ENCODE data around the gene ZNF837. TPM values are rescaled to one million over a fixed set of nuclear protein-coding genes. Genes with fewer than 3 reads are reported as not detected.

Gene ZNF837
- total RNA-seq, 1 donor from 2014 or later, result not detected

GRCh38 chr19:58401840-58402421, 21.1 kb upstream of the ZNF837 start:
- Histone ChIP-seq H3K27me3 (no peaks in the 10 kb centered on the region), H3K4me1 (peaks cover 7 to 10% of the 10 kb centered on the region in 2 donors), H3K36me3 (no peaks in the 10 kb centered on the region), H3K4me3 (peak overlapping the region; percentile 66 to 67), H3K27ac (no peak overlapping the region), H3K9me3 (no peaks in the 10 kb centered on the region)
- TF ChIP-seq, protein P1, sequence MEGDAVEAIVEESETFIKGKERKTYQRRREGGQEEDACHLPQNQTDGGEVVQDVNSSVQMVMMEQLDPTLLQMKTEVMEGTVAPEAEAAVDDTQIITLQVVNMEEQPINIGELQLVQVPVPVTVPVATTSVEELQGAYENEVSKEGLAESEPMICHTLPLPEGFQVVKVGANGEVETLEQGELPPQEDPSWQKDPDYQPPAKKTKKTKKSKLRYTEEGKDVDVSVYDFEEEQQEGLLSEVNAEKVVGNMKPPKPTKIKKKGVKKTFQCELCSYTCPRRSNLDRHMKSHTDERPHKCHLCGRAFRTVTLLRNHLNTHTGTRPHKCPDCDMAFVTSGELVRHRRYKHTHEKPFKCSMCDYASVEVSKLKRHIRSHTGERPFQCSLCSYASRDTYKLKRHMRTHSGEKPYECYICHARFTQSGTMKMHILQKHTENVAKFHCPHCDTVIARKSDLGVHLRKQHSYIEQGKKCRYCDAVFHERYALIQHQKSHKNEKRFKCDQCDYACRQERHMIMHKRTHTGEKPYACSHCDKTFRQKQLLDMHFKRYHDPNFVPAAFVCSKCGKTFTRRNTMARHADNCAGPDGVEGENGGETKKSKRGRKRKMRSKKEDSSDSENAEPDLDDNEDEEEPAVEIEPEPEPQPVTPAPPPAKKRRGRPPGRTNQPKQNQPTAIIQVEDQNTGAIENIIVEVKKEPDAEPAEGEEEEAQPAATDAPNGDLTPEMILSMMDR (IDR thresholded peaks at IDR 0.05), result no peak
- intact Hi-C loops (cut with DNase I), result loop anchor here (1.0 to 2.0 kb wide), 5 partner anchors 15 to 157 kb away; partner anchors contain the start of genes RPS5, ZNF132 and ZNF837
- no peak for DNase-seq (ENCODE audit: low spot score in 2 of 2)

- peak overlapping the region; percentile 66 to 67 for H3K4me3 ChIP-seq
- peaks cover 7 to 10% of the 10 kb centered on the region in 2 donors for H3K4me1 ChIP-seq
- DNase-seq (ENCODE audit: low spot score in 2 of 2), result peak; percentile 99
- no peaks in the 10 kb centered on the region for H3K9me3 ChIP-seq
- TF ChIP-seq, protein P1 (IDR thresholded peaks at IDR 0.05), result peak in 1 of 3 experiments; percentile 30
- intact Hi-C loops (cut with DNase I), result loop anchor here (1.0 to 2.0 kb wide), 5 partner anchors 14 to 158 kb away; partner anchors contain the start of genes RPS5, ZNF132 and ZNF837
- no peaks in the 10 kb centered on the region for H3K27me3 ChIP-seq
- no peak overlapping the region for H3K27ac ChIP-seq
- H3K36me3 ChIP-seq, result no peaks in the 10 kb centered on the region
Observed at GRCh38 chr19:58400916-58401839, 20.3 kb upstream of the ZNF837 start.

GRCh38 chr19:58400316-58400915, 19.6 kb upstream of the ZNF837 start:
- no peak for DNase-seq (ENCODE audit: low spot score in 2 of 2)
- H3K4me3 ChIP-seq, result peak overlapping the region; percentile 66 to 67
- H3K36me3 ChIP-seq, result no peaks in the 10 kb centered on the region
- H3K9me3 ChIP-seq, result no peaks in the 10 kb centered on the region
- no peak overlapping the region for H3K27ac ChIP-seq
- no peaks in the 10 kb centered on the region for H3K27me3 ChIP-seq
- H3K4me1 ChIP-seq, result peaks cover 7 to 10% of the 10 kb centered on the region in 2 donors
- TF ChIP-seq, protein P1 (IDR thresholded peaks at IDR 0.05), result no peak
- intact Hi-C loops (cut with DNase I), result loop anchor here (2.0 kb wide), 1 partner anchor 98 kb away; no protein-coding TSS in a partner anchor

DNA sequence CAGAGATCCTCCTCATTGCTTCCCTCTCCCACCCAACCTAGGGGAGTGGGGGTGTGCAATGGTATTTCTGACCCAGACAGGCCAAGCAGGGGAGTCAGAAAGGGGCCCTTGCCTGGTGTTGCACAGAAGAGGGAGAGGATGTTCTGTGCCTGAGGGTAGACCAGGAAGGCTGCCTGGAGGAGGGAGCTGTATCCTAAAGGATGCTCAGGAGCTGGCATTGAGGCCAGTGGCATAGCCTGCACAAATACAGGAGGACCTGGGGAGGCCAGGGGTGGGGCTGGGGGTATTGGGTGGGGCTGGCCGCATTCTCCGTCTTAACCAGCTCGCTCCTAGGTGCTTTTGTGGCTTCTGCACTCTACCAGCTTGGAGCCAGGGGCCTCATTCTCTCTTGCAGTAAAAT, 19.1 kb upstream of the ZNF837 start:
- H3K27ac ChIP-seq, result no peak overlapping the region
- DNase-seq (ENCODE audit: low spot score in 2 of 2), result no peak
- peak overlapping the region in 1 of 2 donors; percentile 67 for H3K4me3 ChIP-seq
- no peaks in the 10 kb centered on the region for H3K27me3 ChIP-seq
- no peaks in the 10 kb centered on the region for H3K9me3 ChIP-seq
- H3K4me1 ChIP-seq, result peaks cover 7 to 10% of the 10 kb centered on the region in 2 donors
- peaks cover 0 to 3% of the 10 kb centered on the region in 2 donors for H3K36me3 ChIP-seq
- intact Hi-C loops (cut with DNase I), result loop anchor here (2.0 kb wide), 1 partner anchor 99 kb away; no protein-coding TSS in a partner anchor
- TF ChIP-seq, protein P1 (IDR thresholded peaks at IDR 0.05), result no peak

DNA sequence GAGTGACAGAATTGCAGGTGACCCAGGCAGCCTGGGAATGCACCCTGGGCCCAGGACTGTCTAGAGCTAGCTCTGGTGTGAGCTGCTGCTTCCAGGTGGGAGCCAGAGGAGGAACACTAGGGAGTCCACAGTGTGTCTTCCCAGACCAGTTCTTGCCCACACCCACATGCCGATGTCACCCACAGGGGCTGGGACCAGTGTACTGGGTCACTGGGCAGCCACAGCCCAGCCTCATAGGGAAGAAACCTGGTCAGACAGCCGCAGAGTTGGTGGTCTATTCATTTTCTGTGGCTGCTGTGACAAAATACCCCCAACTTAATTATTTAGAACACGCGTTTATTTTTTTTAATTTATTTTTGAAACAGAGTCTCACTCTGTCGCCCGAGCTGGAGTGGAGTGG, 17.7 kb upstream of the ZNF837 start:
- intact Hi-C loops (cut with DNase I), result no loop called here
- no peak overlapping the region for H3K27ac ChIP-seq
- no peaks in the 10 kb centered on the region for H3K9me3 ChIP-seq
- no peak for DNase-seq (ENCODE audit: low spot score in 2 of 2)
- no peaks in the 10 kb centered on the region for H3K27me3 ChIP-seq
- TF ChIP-seq, protein P1 (IDR thresholded peaks at IDR 0.05), result no peak
- H3K36me3 ChIP-seq, result peaks cover 11 to 17% of the 10 kb centered on the region in 2 donors
- H3K4me1 ChIP-seq, result peaks cover 7 to 10% of the 10 kb centered on the region in 2 donors
- no peak overlapping the region for H3K4me3 ChIP-seq
